ENCODE data around the gene OSTF1.

Gene OSTF1

DNA sequence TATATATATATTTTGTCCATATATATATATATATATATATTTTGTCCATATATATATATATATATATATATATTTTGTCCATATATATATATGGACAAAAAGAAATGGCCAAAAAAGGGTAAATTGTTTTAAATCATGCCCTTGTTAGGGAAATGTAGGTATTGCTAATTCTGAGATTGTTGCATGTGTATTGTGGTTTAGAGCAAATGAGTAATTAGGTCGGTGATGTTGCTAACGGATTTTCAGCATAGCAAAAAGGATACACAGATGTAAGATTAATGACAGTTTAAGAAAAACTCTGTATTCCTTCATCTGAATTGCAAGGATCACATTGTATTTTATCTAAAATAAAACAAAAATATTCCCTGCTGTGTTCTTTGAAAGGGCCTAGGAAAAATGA lies 40.2 kb downstream of the OSTF1 start:
- no peak for DNase-seq

- no peak for DNase-seq
Measured at GRCh38 chr9:75130172-75130571, 41.9 kb downstream of the OSTF1 start.

DNA sequence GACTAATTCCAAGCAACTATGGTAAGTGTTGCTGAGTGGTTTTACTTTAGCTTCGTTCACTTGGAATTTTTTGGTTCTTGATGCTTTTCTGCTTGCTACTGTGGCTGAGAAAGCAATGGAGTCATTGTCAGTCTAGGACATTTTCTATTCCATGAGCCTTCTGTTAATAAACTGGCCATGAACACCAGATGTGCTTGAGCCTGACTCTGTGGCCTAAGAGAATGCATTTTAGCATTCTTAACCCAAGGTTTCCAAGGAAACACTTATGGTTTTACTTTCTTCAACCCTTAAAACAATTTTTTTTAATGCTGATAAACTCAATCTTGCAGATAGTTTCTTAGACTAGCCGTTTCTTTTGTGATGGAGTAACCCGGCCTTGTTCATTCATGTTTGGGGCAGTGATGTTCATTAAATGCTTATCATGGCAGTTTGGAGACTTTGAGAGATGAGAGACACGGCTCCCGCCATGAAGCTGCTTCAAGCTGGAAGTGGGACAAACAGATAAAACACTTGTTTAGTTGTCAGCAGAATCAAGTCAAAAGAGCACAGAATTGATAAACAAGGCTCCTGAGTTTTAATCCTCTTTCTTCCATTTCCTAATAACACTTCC lies 42.4 kb downstream of the OSTF1 start:
- DNase-seq = no peak

- DNase-seq = no peak
Measured at GRCh38 chr9:75131700-75132099, 43.4 kb downstream of the OSTF1 start.

DNA sequence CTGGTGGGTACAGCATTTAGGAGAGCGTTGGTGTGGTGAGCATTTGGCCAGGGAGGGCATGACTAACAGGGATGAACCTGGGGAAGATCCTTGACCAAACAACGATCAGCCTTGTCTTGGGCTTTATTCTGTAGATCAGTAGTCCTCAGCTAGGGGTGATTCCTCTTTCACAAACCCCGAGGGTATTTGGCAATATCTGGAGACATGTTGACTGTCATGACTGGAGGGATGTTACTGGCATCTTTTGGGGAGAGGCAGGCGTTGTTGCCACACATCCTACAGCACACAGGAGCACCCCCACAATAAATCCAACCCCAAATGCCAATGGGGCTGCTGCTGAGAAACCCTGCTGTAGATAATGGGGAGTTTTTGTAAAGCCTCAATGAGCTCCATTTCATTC lies 43.9 kb downstream of the OSTF1 start:
- peak; percentile 79 for DNase-seq

GRCh38 chr9:75133396-75133795 lies 45.1 kb downstream of the OSTF1 start:
- DNase-seq = no peak

GRCh38 chr9:75134495-75134894 lies 46.2 kb downstream of the OSTF1 start:
- no peak for DNase-seq

DNA sequence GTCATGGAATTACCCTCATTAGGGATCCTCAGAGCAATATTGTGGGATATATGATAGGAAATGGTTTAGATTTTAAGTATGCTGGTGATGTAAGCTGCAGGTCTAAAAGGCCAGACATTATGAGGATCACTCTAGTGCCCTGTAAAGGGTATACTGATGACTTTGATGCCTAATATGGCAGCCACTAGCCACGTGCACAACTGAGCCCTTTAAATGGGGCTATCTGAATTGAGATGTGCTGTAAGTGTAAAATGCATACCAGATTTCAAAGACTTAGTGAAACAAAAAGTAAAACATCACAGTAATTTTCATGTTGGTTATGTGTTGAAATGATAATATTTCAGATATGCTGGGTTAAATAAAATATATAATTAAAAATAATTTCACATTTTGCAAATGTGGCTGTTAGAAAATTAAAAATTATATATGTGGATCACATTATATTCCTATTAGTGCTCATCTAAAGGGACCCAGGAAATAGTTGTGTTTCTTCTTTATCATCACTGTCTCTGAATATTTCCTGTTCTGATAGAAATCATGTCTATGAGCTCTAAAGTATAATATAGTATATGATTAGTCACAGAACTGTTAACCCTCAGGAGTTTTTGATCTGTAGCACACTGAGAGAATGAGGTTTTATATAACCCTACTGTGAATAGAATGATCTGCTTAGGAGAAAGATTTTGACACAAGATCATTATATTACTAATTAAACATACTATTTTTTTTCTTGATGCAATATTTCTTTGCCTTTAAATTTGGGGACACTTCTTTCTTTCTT lies 50.1 kb downstream of the OSTF1 start:
- no peak for DNase-seq

DNA sequence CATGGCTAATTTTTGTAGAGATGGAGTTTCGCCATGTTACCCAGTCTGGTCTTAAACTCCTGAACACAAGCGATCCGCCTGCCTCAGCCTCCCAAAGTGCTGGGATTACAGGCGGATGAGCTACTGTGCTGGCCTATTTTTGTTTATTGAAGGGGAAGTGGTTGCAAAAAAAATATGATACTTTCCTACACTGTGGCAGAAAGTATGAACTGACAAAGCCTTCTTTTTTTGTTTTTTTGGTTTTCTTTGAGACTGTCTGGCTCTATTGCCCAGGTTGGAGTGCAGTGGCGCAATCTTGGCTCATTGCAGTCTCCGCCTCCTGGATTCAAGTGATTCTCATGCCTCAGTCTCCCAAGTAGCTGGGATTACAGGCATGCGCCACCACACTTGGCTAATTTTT lies 50.9 kb downstream of the OSTF1 start:
- DNase-seq = peak; percentile 38

DNA sequence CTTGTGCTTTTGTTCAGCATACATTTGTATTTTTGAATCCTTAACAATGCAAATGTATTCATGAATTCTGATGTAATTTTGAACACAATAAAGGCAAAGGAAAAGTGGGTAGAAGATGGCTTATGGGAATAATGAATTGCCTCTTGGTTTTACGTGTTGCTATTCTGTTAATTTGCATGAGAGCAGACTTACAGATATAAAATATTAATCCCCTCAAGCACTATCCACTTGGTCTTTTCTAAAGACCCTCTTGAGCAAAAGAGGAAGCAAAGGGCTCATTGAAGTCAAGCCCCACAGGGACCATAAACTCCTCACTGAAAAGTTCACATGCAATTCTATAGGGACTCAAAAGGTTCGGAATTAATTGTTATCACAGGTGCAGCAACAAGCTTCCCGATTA lies 51.9 kb downstream of the OSTF1 start:
- no peak for DNase-seq

GRCh38 chr9:75142202-75142601 lies 53.9 kb downstream of the OSTF1 start:
- peak; percentile 85 for DNase-seq

- DNase-seq = no peak
Measured at GRCh38 chr9:75146229-75146628, 57.9 kb downstream of the OSTF1 start.

- DNase-seq = peak; percentile 83
Measured at GRCh38 chr9:75147638-75148037, 59.3 kb downstream of the OSTF1 start.

GRCh38 chr9:75148561-75148960 lies 60.2 kb downstream of the OSTF1 start:
- no peak for DNase-seq

GRCh38 chr9:75149841-75150241 lies 61.5 kb downstream of the OSTF1 start:
- DNase-seq = peak; percentile 86

- no peak for DNase-seq
Measured at GRCh38 chr9:75150512-75150911, 62.2 kb downstream of the OSTF1 start.

GRCh38 chr9:75152416-75152815 lies 64.1 kb downstream of the OSTF1 start:
- no peak for DNase-seq

DNA sequence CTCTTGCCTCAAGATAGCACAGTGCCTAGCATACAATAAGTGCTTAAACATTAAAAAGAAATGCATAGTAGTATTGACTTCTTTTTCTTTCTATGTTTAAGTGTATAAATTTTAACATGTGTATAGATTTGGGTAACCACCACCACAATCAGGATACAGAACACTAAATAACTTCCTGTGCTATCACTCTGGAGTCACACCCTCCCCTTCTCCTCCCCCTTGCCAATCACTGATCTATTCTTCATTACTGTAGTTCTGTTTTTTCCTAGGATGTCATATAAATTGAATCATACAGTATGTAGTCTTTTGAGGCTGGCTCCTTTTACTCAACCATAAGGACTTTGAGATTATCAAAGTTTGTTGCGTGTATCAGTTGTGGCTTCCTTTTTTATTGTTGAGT lies 68.5 kb downstream of the OSTF1 start:
- DNase-seq = no peak

DNA sequence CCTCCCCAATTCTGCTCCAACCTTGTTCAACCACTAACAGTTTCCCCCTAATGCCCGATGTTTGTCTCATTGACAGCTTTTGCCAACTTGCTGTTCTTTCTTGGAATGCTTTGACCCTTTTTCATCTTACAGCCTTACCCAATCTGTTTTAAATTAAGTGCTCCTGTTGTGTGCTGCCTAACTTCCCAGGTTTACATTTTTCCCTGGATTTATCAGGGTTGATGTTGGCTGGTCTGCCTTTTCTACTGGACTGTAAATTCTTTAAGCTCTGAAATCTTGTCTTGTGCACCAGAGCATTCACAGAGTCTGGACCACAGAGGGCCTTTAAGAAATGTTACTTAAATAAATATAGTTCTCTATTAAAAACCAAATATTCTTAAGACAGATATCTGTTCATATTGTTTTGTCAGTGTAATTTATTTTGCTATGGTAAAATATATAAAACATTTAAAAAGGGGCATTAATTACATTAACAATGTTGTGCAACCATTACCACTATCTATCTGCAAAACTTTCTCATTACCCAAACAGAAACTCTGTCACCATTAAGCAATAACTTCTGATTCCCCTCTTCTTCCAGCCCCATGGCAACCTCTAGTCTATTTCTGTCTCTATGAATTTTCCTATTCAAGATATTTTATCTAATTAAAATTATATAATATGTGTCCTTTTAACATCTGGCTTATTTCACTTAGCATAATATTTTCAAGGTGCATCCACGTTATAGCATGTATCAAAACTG lies 73.0 kb downstream of the OSTF1 start:
- DNase-seq = peak; percentile 13

GRCh38 chr9:75163764-75164163 lies 75.5 kb downstream of the OSTF1 start:
- no peak for DNase-seq

GRCh38 chr9:75164573-75164972 lies 76.3 kb downstream of the OSTF1 start:
- DNase-seq = no peak

- no peak for DNase-seq
Measured at GRCh38 chr9:75167281-75167680, 79.0 kb downstream of the OSTF1 start.

DNA sequence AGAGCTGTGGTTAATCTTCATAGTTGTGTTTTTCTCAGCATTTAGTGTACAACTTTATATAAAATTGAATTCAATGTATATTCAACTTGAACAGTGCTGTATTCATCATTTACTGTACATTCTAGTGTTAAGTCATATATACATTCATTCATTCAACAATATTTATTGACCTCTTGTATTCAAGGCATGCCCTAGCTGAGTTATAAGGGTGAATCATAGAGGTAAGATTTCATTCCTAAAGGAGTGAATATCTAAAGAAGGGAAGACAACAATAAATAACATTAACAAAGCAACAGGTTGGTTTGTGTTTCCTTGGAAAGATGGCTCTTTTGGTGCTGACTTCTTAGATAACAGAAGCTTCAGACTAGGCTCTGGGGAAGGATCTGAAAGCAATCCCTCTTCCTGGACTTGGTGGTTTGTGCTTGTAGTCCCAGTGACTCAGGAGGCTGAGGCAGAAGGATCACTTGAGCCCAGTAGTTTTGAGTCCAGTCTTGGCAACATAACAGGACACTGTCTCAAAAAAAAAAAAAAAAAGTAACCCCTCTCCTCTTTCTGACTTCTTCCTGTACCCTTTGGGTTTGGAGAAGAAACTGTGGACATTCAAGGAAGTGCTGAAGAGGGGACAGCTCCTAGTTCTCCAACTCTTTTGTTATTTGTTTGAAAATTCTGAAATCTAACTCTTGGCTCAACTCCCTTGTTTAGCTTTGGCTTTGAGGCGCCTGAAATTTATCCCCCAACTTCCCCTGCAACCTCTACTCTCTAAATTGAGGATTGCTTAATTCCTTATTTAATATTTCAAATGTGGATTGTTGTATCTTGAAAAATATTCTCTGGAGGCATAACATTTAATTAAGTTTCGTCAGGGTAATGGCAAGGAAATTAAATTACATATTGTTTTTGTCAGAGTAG lies 80.2 kb downstream of the OSTF1 start:
- DNase-seq = no peak
